H1 (cell line): ENCODE measurements around the gene KLHL8. TPM values are rescaled to one million over a fixed set of nuclear protein-coding genes. Genes with fewer than 3 reads are reported as not detected.

Experiments used
- CTBP2 ChIP-seq: IDR thresholded peaks from 2 replicates; pipeline ENCODE4 v1.7.0; 2011; ENCODE audit warnings: borderline replicate concordance, mild to moderate bottlenecking, moderate library complexity, mixed read lengths, low read length; ENCODE audit not compliant: insufficient read depth, insufficient read length
- SP1 ChIP-seq: IDR thresholded peaks from 2 replicates; pipeline ENCODE4 v1.6.1; 2011; ENCODE audit warnings: low read depth, low read length
- TBP ChIP-seq: IDR thresholded peaks from 2 replicates; pipeline ENCODE4 v1.6.1; 2011; ENCODE audit warnings: low read depth, low read length, improper control_type of control experiment
- polyA plus RNA-seq, 7 experiments: library from polyadenylated mRNA; depleted of rRNA in 3 of 7; stranded (reverse) in 5 of 7; unstranded in 2 of 7; fragments of >200 nt in 5 of 7; fragments of 200-250 nt in 2 of 7; gene quantifications; 1 replicate in 5 of 7; 2 replicates in 1 of 7; 4 replicates in 1 of 7; pipeline versions ENCODE4 v1.2.1 to v1.2.3, GENCODE V29; 2011 to 2013; ENCODE audit warnings: missing spikeins in 2 of 7, mixed read lengths in 2 of 7
- total RNA-seq: library from RNA; stranded (reverse); fragmentation: NEBNext Ultra II Directional; extraction: Animal tissue kit (Norgen Biotek cat#: 25700); gene quantifications from 2 replicates; pipeline ENCODE4 v1.2.1, GENCODE V29; 2021

KLHL8 gene
- total and polyA plus RNA-seq, 2 of the 8 experiments (the other 6 are each of a cell fraction or from before 2014, with no cell fraction given), result 0.94 to 8.1 TPM

GRCh38 chr4:87188048-87188447 is 32.4 kb downstream of the KLHL8 start (continued):
- TF ChIP-seq CTBP2 (no peak), TBP (no peak), SP1 (no peak)
